GM12875 (cell line): ENCODE results near the gene TAF7L.

Source experiments
- H3K4me3 ChIP-seq: one replicate; pipeline ENCODE4 v1.5.1; 2011; ENCODE audit warnings: low read depth, low read length, control low read depth
- TF ChIP-seq, protein P1 (sequence below): IDR thresholded peaks from 2 replicates; pipeline ENCODE4 v1.5.1; 2011; ENCODE audit warnings: low read depth, mild to moderate bottlenecking, control low read depth, inconsistent platforms, low read length, moderate library complexity, borderline replicate concordance; ENCODE audit not compliant: insufficient read depth

Gene TAF7L

DNA sequence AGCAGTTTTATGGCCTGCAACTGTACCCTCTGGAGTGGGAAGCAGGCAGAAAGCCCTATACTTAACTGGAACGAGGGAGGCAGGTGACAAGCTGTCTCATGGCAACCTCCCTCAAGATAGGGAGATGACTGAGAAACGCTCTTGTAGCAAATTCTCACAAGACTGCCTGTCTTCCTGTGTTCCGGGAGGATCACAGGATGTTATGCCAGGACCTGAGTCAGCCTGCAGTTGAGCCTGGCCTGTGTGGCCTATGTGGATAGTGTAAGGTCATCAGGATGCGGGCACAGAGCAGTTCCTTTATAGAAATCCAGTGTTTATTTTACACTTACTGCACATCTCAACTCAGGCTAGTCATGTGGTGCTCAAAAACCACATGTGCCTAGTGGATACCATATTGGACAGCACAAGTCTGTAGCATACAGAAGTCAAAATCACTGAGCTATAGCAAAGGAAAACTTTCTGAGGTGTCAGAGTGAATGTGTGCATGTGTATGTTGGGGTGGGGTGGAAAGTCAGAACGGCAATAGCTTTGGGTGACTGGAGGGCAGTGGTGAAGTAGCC lies 25.2 kb downstream of the TAF7L start:
- TF ChIP-seq, protein P1, sequence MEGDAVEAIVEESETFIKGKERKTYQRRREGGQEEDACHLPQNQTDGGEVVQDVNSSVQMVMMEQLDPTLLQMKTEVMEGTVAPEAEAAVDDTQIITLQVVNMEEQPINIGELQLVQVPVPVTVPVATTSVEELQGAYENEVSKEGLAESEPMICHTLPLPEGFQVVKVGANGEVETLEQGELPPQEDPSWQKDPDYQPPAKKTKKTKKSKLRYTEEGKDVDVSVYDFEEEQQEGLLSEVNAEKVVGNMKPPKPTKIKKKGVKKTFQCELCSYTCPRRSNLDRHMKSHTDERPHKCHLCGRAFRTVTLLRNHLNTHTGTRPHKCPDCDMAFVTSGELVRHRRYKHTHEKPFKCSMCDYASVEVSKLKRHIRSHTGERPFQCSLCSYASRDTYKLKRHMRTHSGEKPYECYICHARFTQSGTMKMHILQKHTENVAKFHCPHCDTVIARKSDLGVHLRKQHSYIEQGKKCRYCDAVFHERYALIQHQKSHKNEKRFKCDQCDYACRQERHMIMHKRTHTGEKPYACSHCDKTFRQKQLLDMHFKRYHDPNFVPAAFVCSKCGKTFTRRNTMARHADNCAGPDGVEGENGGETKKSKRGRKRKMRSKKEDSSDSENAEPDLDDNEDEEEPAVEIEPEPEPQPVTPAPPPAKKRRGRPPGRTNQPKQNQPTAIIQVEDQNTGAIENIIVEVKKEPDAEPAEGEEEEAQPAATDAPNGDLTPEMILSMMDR = no peak
- no peak overlapping the region for H3K4me3 ChIP-seq

DNA sequence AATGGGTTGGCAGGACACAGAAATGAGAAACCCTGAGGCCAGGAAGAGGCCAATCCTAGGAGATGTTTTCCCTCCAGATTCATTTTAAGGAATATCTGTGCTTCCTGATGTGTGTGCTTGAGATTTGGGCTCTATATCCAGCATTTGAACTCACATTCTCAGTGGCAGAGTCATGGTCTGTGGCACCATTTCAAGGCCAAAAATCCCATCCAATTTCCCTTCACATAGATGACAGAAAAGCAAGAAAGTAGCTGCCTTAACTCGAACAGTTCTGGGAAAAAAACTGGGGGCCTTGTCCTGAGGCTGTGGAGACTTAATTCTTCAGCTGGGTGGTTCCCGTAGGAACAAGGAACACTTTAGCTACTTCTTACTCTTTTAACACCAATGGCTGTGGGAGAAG lies 27.4 kb downstream of the TAF7L start:
- TF ChIP-seq, protein P1 = no peak
- no peak overlapping the region for H3K4me3 ChIP-seq

GRCh38 chrX:101262590-101262989 lies 28.5 kb downstream of the TAF7L start:
- no peak overlapping the region for H3K4me3 ChIP-seq
- TF ChIP-seq, protein P1 = no peak

DNA sequence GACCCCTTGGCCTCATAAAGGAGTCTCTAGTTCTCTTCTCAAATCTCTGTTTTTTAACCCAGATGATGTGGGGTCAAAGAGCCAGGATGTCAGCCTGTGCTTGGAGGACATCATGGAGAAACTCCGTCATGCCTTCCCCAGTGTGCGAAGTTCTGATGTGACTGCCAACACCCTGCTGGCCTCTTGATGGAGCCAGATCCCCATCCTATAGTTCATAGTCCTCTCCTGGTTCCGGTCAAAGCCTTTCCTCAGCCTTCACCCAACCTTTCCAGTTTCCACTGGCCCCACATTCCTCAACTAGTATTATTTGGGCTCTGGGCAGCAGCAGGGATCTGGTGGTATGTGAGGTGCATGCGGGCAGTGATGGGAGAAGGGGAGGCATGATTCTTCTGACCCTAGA lies 30.7 kb downstream of the TAF7L start:
- TF ChIP-seq, protein P1 = 0 out of 2 replicates have a peak, but pooled peaks have one; percentile 30

GRCh38 chrX:101258259-101258581 lies 32.9 kb downstream of the TAF7L start:
- TF ChIP-seq, protein P1 = no peak
- H3K4me3 ChIP-seq = no peak overlapping the region

More for the DNA sequence above, 30.7 kb downstream of the TAF7L start:
- no peak overlapping the region for H3K4me3 ChIP-seq

GRCh38 chrX:101257448-101258258 lies 33.5 kb downstream of the TAF7L start:
- TF ChIP-seq, protein P1 = no peak

GRCh38 chrX:101252634-101253033 lies 38.5 kb downstream of the TAF7L start:
- TF ChIP-seq, protein P1 = no peak

More at GRCh38 chrX:101257448-101258258, 33.5 kb downstream of the TAF7L start:
- H3K4me3 ChIP-seq = no peak overlapping the region

More at GRCh38 chrX:101252634-101253033, 38.5 kb downstream of the TAF7L start:
- no peak overlapping the region for H3K4me3 ChIP-seq
